HepG2 (cell line): ENCODE results near the gene NEK5. TPM values are rescaled to one million over a fixed set of nuclear protein-coding genes. Genes with fewer than 3 reads are reported as not detected.
A peak's percentile ranks its signal among the peaks of the same experiment; 100 is the strongest.

Source experiments
- DPF2 ChIP-seq: sonication (generic); formaldehyde crosslinking; IDR thresholded peaks from 2 replicates; pipeline ENCODE4 v1.4.0; 2020; ENCODE audit warnings: mild to moderate bottlenecking, low read depth, missing genetic modification reagents, borderline replicate concordance
- GATA4 ChIP-seq: sonication (generic); IDR thresholded peaks from 2 replicates; pipeline ENCODE4 v1.6.1; 2016; ENCODE audit warnings: antibody characterized with exemption, low read depth, borderline replicate concordance
- KLF16 ChIP-seq, 2 experiments: sonication (generic) in 1 of 2; formaldehyde crosslinking in 1 of 2; IDR thresholded peaks; 2 replicates each; pipeline versions ENCODE4 v1.6.1 to v1.8.0; 2016 to 2023; ENCODE audit warnings: missing genetic modification reagents in 2 of 2, missing compliant biosample characterization in 1 of 2
- TAF1 ChIP-seq: sonication (generic); formaldehyde crosslinking; IDR thresholded peaks from 2 replicates; pipeline ENCODE4 v1.4.0; 2020; ENCODE audit warnings: missing genetic modification reagents
- ZBTB7B ChIP-seq: sonication (generic); formaldehyde crosslinking; IDR thresholded peaks from 2 replicates; pipeline ENCODE4 v1.4.0; 2020; ENCODE audit warnings: missing genetic modification reagents
- ZNF564 ChIP-seq: sonication (generic); formaldehyde crosslinking; IDR thresholded peaks from 2 replicates; pipeline ENCODE4 v1.8.1; 2023; ENCODE audit warnings: mild to moderate bottlenecking, missing genetic modification reagents
- polyA plus RNA-seq, 8 experiments: library from polyadenylated mRNA; depleted of rRNA in 3 of 8; stranded (reverse) in 7 of 8; unstranded in 1 of 8; fragments of >200 nt; fragmentation: Illumina TruSeq in 4 of 8; extraction: Trizol in 4 of 8; gene quantifications; 2 replicates each; pipeline versions ENCODE4 v1.2.1 to v1.2.3, GENCODE V29; 2011 to 2016; ENCODE audit warnings: low read depth in 4 of 8, missing spikeins in 1 of 8, mixed read lengths in 1 of 8; ENCODE audit not compliant: insufficient read depth in 1 of 8
- total RNA-seq, 5 experiments: library from RNA; depleted of rRNA; stranded (reverse); fragments of >200 nt; fragmentation: Illumina TruSeq; extraction: Trizol; gene quantifications; 2 replicates each; pipeline ENCODE4 v1.2.3, GENCODE V29; 2016; ENCODE audit warnings: low read depth in 1 of 5
- TF ChIP-seq, protein P1 (sequence below): sonication (generic); formaldehyde crosslinking; IDR thresholded peaks from 2 replicates; pipeline ENCODE4 v1.4.0; 2020; ENCODE audit warnings: missing genetic modification reagents
- TF ChIP-seq, protein P2 (sequence below): IDR thresholded peaks from 2 replicates; pipeline ENCODE4 v1.4.0; 2020; ENCODE audit warnings: mild to moderate bottlenecking, missing genetic modification reagents
- TF ChIP-seq, protein P3 (sequence below), 2 experiments: sonication (generic) in 1 of 2; formaldehyde crosslinking in 1 of 2; IDR thresholded peaks; 2 replicates each; pipeline versions ENCODE4 v1.4.0 to v1.6.1; 2016 to 2020; ENCODE audit warnings: borderline replicate concordance in 1 of 2, low read depth in 1 of 2, mild to moderate bottlenecking in 1 of 2, missing genetic modification reagents in 1 of 2

NEK5 gene
- total and polyA plus RNA-seq, 2 of the 13 experiments (the other 11 are each of a cell fraction or from before 2014, with no cell fraction given): 0.12 to 0.22 TPM

DNA sequence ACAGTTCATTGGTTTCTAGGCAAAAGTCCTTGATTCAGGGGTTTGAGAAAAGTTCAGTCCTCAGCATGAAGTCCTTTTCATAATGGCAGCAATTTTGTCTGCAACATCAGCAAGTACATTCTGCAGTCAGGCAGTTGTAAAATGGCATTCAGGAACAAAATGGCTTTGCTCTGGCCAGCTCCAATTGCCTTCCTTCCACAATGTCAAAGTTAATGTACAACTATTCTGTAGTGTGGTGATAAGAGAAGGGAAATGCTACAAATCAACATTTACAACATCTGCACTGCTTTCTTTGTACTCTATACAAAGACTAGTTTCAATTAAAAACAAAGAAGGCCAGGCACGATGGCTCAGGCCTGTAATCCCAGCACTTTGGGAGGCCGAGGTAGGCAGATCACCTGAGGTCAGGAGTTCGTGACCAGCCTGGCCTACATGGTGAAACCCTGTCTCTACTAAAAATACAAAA lies 32.3 kb upstream of the NEK5 start (continued):
- TF ChIP-seq TAF1: peak; percentile 49; the same call in 1 of the 2 replicates
- TF ChIP-seq, protein P1, sequence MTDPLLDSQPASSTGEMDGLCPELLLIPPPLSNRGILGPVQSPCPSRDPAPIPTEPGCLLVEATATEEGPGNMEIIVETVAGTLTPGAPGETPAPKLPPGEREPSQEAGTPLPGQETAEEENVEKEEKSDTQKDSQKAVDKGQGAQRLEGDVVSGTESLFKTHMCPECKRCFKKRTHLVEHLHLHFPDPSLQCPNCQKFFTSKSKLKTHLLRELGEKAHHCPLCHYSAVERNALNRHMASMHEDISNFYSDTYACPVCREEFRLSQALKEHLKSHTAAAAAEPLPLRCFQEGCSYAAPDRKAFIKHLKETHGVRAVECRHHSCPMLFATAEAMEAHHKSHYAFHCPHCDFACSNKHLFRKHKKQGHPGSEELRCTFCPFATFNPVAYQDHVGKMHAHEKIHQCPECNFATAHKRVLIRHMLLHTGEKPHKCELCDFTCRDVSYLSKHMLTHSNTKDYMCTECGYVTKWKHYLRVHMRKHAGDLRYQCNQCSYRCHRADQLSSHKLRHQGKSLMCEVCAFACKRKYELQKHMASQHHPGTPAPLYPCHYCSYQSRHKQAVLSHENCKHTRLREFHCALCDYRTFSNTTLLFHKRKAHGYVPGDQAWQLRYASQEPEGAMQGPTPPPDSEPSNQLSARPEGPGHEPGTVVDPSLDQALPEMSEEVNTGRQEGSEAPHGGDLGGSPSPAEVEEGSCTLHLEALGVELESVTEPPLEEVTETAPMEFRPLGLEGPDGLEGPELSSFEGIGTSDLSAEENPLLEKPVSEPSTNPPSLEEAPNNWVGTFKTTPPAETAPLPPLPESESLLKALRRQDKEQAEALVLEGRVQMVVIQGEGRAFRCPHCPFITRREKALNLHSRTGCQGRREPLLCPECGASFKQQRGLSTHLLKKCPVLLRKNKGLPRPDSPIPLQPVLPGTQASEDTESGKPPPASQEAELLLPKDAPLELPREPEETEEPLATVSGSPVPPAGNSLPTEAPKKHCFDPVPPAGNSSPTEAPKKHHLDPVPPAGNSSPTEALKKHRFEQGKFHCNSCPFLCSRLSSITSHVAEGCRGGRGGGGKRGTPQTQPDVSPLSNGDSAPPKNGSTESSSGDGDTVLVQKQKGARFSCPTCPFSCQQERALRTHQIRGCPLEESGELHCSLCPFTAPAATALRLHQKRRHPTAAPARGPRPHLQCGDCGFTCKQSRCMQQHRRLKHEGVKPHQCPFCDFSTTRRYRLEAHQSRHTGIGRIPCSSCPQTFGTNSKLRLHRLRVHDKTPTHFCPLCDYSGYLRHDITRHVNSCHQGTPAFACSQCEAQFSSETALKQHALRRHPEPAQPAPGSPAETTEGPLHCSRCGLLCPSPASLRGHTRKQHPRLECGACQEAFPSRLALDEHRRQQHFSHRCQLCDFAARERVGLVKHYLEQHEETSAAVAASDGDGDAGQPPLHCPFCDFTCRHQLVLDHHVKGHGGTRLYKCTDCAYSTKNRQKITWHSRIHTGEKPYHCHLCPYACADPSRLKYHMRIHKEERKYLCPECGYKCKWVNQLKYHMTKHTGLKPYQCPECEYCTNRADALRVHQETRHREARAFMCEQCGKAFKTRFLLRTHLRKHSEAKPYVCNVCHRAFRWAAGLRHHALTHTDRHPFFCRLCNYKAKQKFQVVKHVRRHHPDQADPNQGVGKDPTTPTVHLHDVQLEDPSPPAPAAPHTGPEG (CRISPR knock-in tag): peak; percentile 95
- peak; percentile 65; the same call in 1 of the 2 replicates for TF ChIP-seq GATA4
- TF ChIP-seq ZNF564 (CRISPR knock-in tag): peak; percentile 49; the same call in 1 of the 2 replicates
- TF ChIP-seq, protein P2, sequence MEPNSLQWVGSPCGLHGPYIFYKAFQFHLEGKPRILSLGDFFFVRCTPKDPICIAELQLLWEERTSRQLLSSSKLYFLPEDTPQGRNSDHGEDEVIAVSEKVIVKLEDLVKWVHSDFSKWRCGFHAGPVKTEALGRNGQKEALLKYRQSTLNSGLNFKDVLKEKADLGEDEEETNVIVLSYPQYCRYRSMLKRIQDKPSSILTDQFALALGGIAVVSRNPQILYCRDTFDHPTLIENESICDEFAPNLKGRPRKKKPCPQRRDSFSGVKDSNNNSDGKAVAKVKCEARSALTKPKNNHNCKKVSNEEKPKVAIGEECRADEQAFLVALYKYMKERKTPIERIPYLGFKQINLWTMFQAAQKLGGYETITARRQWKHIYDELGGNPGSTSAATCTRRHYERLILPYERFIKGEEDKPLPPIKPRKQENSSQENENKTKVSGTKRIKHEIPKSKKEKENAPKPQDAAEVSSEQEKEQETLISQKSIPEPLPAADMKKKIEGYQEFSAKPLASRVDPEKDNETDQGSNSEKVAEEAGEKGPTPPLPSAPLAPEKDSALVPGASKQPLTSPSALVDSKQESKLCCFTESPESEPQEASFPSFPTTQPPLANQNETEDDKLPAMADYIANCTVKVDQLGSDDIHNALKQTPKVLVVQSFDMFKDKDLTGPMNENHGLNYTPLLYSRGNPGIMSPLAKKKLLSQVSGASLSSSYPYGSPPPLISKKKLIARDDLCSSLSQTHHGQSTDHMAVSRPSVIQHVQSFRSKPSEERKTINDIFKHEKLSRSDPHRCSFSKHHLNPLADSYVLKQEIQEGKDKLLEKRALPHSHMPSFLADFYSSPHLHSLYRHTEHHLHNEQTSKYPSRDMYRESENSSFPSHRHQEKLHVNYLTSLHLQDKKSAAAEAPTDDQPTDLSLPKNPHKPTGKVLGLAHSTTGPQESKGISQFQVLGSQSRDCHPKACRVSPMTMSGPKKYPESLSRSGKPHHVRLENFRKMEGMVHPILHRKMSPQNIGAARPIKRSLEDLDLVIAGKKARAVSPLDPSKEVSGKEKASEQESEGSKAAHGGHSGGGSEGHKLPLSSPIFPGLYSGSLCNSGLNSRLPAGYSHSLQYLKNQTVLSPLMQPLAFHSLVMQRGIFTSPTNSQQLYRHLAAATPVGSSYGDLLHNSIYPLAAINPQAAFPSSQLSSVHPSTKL: peak; percentile 76; the same call in 1 of the 2 replicates
- TF ChIP-seq DPF2 (CRISPR knock-in tag): no peak
- 0 out of 2 replicates have a peak, but pooled peaks have one; percentile 12 for TF ChIP-seq ZBTB7B (CRISPR knock-in tag)
- TF ChIP-seq, protein P3, sequence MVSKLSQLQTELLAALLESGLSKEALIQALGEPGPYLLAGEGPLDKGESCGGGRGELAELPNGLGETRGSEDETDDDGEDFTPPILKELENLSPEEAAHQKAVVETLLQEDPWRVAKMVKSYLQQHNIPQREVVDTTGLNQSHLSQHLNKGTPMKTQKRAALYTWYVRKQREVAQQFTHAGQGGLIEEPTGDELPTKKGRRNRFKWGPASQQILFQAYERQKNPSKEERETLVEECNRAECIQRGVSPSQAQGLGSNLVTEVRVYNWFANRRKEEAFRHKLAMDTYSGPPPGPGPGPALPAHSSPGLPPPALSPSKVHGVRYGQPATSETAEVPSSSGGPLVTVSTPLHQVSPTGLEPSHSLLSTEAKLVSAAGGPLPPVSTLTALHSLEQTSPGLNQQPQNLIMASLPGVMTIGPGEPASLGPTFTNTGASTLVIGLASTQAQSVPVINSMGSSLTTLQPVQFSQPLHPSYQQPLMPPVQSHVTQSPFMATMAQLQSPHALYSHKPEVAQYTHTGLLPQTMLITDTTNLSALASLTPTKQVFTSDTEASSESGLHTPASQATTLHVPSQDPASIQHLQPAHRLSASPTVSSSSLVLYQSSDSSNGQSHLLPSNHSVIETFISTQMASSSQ (IDR thresholded peaks at IDR 0.05; ENCODE audit: low read depth): peak; percentile 89
- TF ChIP-seq, protein P3 (CRISPR knock-in tag; IDR thresholded peaks at IDR 0.05; ENCODE audit: borderline replicate concordance): peak; percentile 95; the same call in 1 of the 2 replicates
- peak in 1 of 2 experiments; percentile 36; a peak in 1 of 4 replicates for TF ChIP-seq KLF16 (CRISPR knock-in tag; IDR thresholded peaks at IDR 0.05)
